Endothelial cell (in vitro differentiated cells): ENCODE results near the gene DAPK2. TPM values are rescaled to one million over a fixed set of nuclear protein-coding genes. Genes with fewer than 3 reads are reported as not detected.
A peak's percentile ranks its signal among the peaks of the same experiment; 100 is the strongest.

Experiments
- DNase-seq: peaks from one replicate; pipeline ENCODE4 v3.0.0; 2021; ENCODE audit warnings: low spot score
- H3K27ac Mint-ChIP-seq: one replicate; pipeline ENCODE4 v1.8.0; 2021; ENCODE audit warnings: mixed read lengths, inconsistent platforms; ENCODE audit not compliant: unreplicated experiment
- H3K27me3 Mint-ChIP-seq: one replicate; pipeline ENCODE4 v1.8.0; 2021; ENCODE audit warnings: mild to moderate bottlenecking, moderate library complexity, mixed read lengths, inconsistent platforms; ENCODE audit not compliant: unreplicated experiment
- H3K36me3 Mint-ChIP-seq: one replicate; pipeline ENCODE4 v1.8.0; 2021; ENCODE audit warnings: mild to moderate bottlenecking, low read depth, mixed read lengths, inconsistent platforms; ENCODE audit not compliant: unreplicated experiment
- H3K4me1 Mint-ChIP-seq: one replicate; pipeline ENCODE4 v1.8.0; 2021; ENCODE audit warnings: mild to moderate bottlenecking, mixed read lengths, inconsistent platforms; ENCODE audit not compliant: unreplicated experiment
- H3K4me3 Mint-ChIP-seq: one replicate; pipeline ENCODE4 v1.8.0; 2021; ENCODE audit warnings: mild to moderate bottlenecking, mixed read lengths, inconsistent platforms; ENCODE audit not compliant: unreplicated experiment
- H3K9me3 Mint-ChIP-seq: one replicate; pipeline ENCODE4 v1.8.0; 2021; ENCODE audit warnings: mixed read lengths, inconsistent platforms; ENCODE audit not compliant: unreplicated experiment
- total RNA-seq: library from RNA; stranded (reverse); fragmentation: NEBNext Ultra II Directional; extraction: Animal tissue kit (Norgen Biotek cat#: 25700); gene quantifications from one replicate; pipeline ENCODE4 v1.2.1, GENCODE V29; 2021; ENCODE audit not compliant: unreplicated experiment
- TF ChIP-seq, protein P1 (sequence below): fragments of 200-600 bp; sonication (generic); IDR thresholded peaks from one replicate; pipeline ENCODE4 v1.5.0; 2021; ENCODE audit warnings: antibody characterized with exemption; ENCODE audit not compliant: unreplicated experiment

Gene DAPK2
- total RNA-seq, 1 donor from 2014 or later, result 10.0 TPM

- Mint-ChIP-seq H3K27me3 (peaks cover 10% of the 10 kb centered on the region), H3K36me3 (no peaks in the 10 kb centered on the region), H3K9me3 (no peaks in the 10 kb centered on the region), H3K4me3 (no peak overlapping the region), H3K27ac (no peak overlapping the region), H3K4me1 (peaks cover 18% of the 10 kb centered on the region)
- DNase-seq, result no peak
- TF ChIP-seq, protein P1, sequence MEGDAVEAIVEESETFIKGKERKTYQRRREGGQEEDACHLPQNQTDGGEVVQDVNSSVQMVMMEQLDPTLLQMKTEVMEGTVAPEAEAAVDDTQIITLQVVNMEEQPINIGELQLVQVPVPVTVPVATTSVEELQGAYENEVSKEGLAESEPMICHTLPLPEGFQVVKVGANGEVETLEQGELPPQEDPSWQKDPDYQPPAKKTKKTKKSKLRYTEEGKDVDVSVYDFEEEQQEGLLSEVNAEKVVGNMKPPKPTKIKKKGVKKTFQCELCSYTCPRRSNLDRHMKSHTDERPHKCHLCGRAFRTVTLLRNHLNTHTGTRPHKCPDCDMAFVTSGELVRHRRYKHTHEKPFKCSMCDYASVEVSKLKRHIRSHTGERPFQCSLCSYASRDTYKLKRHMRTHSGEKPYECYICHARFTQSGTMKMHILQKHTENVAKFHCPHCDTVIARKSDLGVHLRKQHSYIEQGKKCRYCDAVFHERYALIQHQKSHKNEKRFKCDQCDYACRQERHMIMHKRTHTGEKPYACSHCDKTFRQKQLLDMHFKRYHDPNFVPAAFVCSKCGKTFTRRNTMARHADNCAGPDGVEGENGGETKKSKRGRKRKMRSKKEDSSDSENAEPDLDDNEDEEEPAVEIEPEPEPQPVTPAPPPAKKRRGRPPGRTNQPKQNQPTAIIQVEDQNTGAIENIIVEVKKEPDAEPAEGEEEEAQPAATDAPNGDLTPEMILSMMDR, result no peak
Measured at GRCh38 chr15:64050281-64051092, 4.2 kb upstream of the DAPK2 start.

- Mint-ChIP-seq H3K4me1 (peaks cover 18% of the 10 kb centered on the region), H3K27ac (no peak overlapping the region), H3K36me3 (no peaks in the 10 kb centered on the region), H3K27me3 (peaks cover 13% of the 10 kb centered on the region), H3K4me3 (no peak overlapping the region), H3K9me3 (no peaks in the 10 kb centered on the region)
- no peak for DNase-seq
- TF ChIP-seq, protein P1, result no peak
Measured at GRCh38 chr15:64048781-64049460, 2.6 kb upstream of the DAPK2 start.

GRCh38 chr15:64045774-64046420 is 388 bp downstream of the DAPK2 start:
- no peak overlapping the region for H3K27ac Mint-ChIP-seq
- DNase-seq, result no peak
- H3K27me3 Mint-ChIP-seq, result peaks cover 13% of the 10 kb centered on the region

GRCh38 chr15:64045101-64045435 is 1.2 kb downstream of the DAPK2 start:
- H3K27ac Mint-ChIP-seq, result no peak overlapping the region
- H3K9me3 Mint-ChIP-seq, result no peaks in the 10 kb centered on the region
- H3K27me3 Mint-ChIP-seq, result peaks cover 11% of the 10 kb centered on the region
- H3K4me1 Mint-ChIP-seq, result peaks cover 8% of the 10 kb centered on the region
- TF ChIP-seq, protein P1, result no peak
- no peak overlapping the region for H3K4me3 Mint-ChIP-seq
- no peaks in the 10 kb centered on the region for H3K36me3 Mint-ChIP-seq
- no peak for DNase-seq

More at GRCh38 chr15:64045774-64046420, 388 bp downstream of the DAPK2 start:
- Mint-ChIP-seq H3K36me3 (no peaks in the 10 kb centered on the region), H3K9me3 (no peaks in the 10 kb centered on the region), H3K4me3 (peak overlapping the region; percentile 83), H3K4me1 (peaks cover 14% of the 10 kb centered on the region)
- TF ChIP-seq, protein P1, result no peak
